GM12873 (cell line): ENCODE measurements around the gene GRIN1.

Experiments
- TF ChIP-seq, protein P1 (sequence below): IDR thresholded peaks from 2 replicates; pipeline ENCODE4 v1.5.1; 2012; ENCODE audit warnings: low read depth, mild to moderate bottlenecking, moderate library complexity, low read length, control low read depth; ENCODE audit not compliant: insufficient read depth; ENCODE audit errors: missing control alignments

The GRIN1 gene

GRCh38 chr9:137192859-137193258, 53.9 kb downstream of the GRIN1 start:
- TF ChIP-seq, protein P1, sequence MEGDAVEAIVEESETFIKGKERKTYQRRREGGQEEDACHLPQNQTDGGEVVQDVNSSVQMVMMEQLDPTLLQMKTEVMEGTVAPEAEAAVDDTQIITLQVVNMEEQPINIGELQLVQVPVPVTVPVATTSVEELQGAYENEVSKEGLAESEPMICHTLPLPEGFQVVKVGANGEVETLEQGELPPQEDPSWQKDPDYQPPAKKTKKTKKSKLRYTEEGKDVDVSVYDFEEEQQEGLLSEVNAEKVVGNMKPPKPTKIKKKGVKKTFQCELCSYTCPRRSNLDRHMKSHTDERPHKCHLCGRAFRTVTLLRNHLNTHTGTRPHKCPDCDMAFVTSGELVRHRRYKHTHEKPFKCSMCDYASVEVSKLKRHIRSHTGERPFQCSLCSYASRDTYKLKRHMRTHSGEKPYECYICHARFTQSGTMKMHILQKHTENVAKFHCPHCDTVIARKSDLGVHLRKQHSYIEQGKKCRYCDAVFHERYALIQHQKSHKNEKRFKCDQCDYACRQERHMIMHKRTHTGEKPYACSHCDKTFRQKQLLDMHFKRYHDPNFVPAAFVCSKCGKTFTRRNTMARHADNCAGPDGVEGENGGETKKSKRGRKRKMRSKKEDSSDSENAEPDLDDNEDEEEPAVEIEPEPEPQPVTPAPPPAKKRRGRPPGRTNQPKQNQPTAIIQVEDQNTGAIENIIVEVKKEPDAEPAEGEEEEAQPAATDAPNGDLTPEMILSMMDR = no peak

DNA sequence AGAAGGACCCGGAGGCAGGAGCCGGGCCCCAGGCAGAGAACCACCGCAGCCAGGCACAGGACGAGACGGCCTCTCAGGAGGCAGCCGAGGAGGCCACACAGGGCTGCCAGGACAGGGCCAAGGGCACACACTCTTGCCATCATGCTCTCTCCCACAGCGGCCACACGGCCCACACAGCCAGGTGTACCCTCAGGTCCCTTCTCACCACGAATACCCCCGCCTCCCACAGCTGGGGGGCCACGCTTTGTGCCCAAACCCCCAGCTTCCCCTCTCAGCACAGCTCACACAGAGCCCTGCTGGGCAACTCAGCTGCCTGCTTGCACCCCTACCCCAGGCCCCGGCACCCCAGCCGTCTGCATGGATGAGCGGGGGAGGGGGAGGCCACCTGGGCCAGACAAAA, 54.8 kb downstream of the GRIN1 start:
- TF ChIP-seq, protein P1 = no peak

- TF ChIP-seq, protein P1 = no peak
Measured at GRCh38 chr9:137194388-137194787, 55.4 kb downstream of the GRIN1 start.

DNA sequence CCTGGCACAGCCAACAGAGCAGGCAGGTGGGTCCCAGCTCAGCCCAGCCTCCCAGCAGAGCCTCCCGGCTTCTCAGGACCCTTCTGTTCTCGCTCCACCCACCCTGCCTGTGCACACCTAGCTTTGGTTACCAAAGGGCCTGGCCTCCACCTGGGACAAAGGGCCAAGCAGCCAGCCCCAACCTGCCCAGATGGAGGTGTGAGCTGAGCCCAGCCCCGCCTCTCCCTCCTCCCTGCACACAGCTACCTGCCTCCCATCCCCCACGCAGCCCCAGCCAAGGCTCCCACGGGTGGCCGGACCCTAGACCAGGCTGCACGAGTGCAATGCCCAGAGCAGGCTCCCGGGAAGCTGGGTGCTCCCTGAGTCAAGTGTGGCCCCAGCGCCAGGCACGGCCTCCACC, 56.0 kb downstream of the GRIN1 start:
- TF ChIP-seq, protein P1 = no peak

DNA sequence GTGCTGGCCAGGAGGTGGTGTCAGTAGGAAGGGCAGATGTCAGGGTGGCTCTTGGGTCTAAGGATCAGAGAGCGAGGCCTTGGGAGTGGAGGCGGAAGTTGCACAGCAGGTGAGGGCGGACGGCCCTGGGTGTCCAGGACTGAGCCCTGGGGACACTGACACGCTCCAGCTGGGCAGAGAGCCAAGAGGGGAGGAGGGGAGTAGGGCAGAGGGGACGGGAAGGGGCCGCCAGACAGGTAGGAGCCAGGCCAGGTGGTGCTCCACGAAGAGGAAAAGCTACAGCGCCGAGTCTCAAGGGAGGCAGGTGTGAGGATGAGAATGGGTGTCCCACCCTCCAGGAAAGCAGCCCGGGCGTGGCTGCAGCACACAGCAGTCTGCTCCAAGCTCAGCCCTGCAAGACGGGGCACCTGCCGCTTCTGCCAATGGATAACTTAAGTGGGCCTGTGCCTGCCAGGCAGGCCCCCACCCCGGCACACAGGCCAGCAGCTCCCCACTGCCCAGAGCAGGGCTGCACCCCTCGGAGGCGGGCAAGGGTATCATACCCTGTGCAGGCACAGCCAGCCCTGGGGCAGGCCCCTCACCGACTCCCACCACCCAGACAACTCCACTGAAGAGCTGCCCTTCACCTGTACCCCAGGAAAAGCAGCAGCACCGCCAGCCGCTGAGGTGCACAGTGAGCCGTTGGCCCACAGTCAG, 56.7 kb downstream of the GRIN1 start:
- TF ChIP-seq, protein P1 = no peak

- TF ChIP-seq, protein P1 = no peak
Measured at GRCh38 chr9:137198051-137198901, 59.3 kb downstream of the GRIN1 start.

GRCh38 chr9:137198902-137199283, 59.9 kb downstream of the GRIN1 start:
- TF ChIP-seq, protein P1 = no peak
